DND-41 (cell line): ENCODE measurements around the gene VOPP1.

Experiments
- CTCF ChIP-seq: IDR thresholded peaks from 2 replicates; pipeline ENCODE4 v1.5.1; 2012; ENCODE audit warnings: borderline replicate concordance, low read length, moderate library complexity, mild to moderate bottlenecking; ENCODE audit not compliant: poor library complexity, severe bottlenecking; ENCODE audit errors: extremely low read depth
- EZH2 ChIP-seq: IDR thresholded peaks from 3 replicates; pipeline ENCODE4 v1.6.1; 2012; ENCODE audit warnings: borderline replicate concordance, low read depth, mild to moderate bottlenecking, moderate library complexity, low read length, inconsistent platforms; ENCODE audit not compliant: severe bottlenecking

GRCh38 chr7:55534262-55534915, 37.9 kb downstream of the VOPP1 start:
- TF ChIP-seq CTCF, result no peak
- no peak for TF ChIP-seq EZH2
